ENCODE results near the gene PIM3. TPM values are rescaled to one million over a fixed set of nuclear protein-coding genes. Genes with fewer than 3 reads are reported as not detected.

PIM3 gene
- total RNA-seq, 1 experiment from 2014 or later = 58.2 TPM

GRCh38 chr22:49964136-49965090, 3.8 kb downstream of the PIM3 start:
- peak overlapping the region; percentile 74 for H3K27ac ChIP-seq (ENCODE audit: low read length)
- ATAC-seq (no peak), DNase-seq (ENCODE audit: low read depth, low spot score) (no peak)
- ChIA-PET POLR2A (no interaction called here), CTCF (no interaction called here)
- intact Hi-C loops (cut with micrococcal nuclease; ENCODE audit: unreplicated experiment) = no loop called here
- no peaks in the 10 kb centered on the region for H3K27me3 ChIP-seq (ENCODE audit: control insufficient read depth, insufficient read depth, low read length)
- H3K9me3 ChIP-seq (ENCODE audit: control insufficient read depth, insufficient read depth, low read depth, low read length) = no peaks in the 10 kb centered on the region
- no peaks in the 10 kb centered on the region; the same call in none of the 2 replicates for H3K36me3 ChIP-seq (ENCODE audit: control insufficient read depth, insufficient read depth, low read length)
- TF ChIP-seq POLR2AphosphoS5 (IDR thresholded peaks at IDR 0.05; ENCODE audit: low read depth, low read length) (no peak; the same call in 1 of the 2 replicates), REST (IDR thresholded peaks at IDR 0.05; ENCODE audit: insufficient read depth in 1 of 2, low read depth in 2 of 2, low read length in 1 of 2) (no peak), CTCF (IDR thresholded peaks at IDR 0.05) (no peak), SIN3A (IDR thresholded peaks at IDR 0.05; ENCODE audit: borderline replicate concordance, insufficient read depth, low read depth, low read length) (no peak), TCF7L2 (IDR thresholded peaks at IDR 0.05; ENCODE audit: low read depth, low read length) (no peak)
- no TSS peak for BruUV-seq (replicated peaks)
- peak overlapping the region; percentile 70 to 71 for H3K4me3 ChIP-seq (ENCODE audit: low read depth in 2 of 2, low read length in 2 of 2)
- in situ Hi-C loops (cut with HindIII; ENCODE audit: low pct_unique_long_range_greater_than_20kb, low sequenced_read_pairs) = no loop called here
- peaks cover 54% of the 10 kb centered on the region for H3K4me1 ChIP-seq (ENCODE audit: control insufficient read depth, insufficient read depth, low read length)

- CTCF ChIA-PET = interaction anchor here (1.1 kb wide), 1 partner anchor 65 kb away, joined by 3 read pairs; no protein-coding TSS in a partner anchor
- no TSS peak for BruUV-seq (replicated peaks)
- H3K4me3 ChIP-seq (ENCODE audit: low read depth in 2 of 2, low read length in 2 of 2) = peak overlapping the region in 1 of 2 experiments; percentile 24; a peak in 1 of 4 replicates
- intact Hi-C loops (cut with micrococcal nuclease; ENCODE audit: unreplicated experiment) (no loop called here), in situ Hi-C loops (cut with HindIII; ENCODE audit: low pct_unique_long_range_greater_than_20kb, low sequenced_read_pairs) (no loop called here)
- peak overlapping the region; percentile 74 for H3K27ac ChIP-seq (ENCODE audit: low read length)
- DNase-seq (ENCODE audit: low read depth, low spot score) = no peak
- H3K4me1 ChIP-seq (ENCODE audit: control insufficient read depth, insufficient read depth, low read length) = peaks cover 59% of the 10 kb centered on the region
- ATAC-seq = 0 out of 2 replicates have a peak, but pooled peaks have one; percentile 0
- no peaks in the 10 kb centered on the region; the same call in none of the 2 replicates for H3K36me3 ChIP-seq (ENCODE audit: control insufficient read depth, insufficient read depth, low read length)
- H3K27me3 ChIP-seq (ENCODE audit: control insufficient read depth, insufficient read depth, low read length) = no peaks in the 10 kb centered on the region
- H3K9me3 ChIP-seq (ENCODE audit: control insufficient read depth, insufficient read depth, low read depth, low read length) = no peaks in the 10 kb centered on the region
- POLR2A ChIA-PET = interaction anchor here (0.6 to 0.9 kb wide), 2 partner anchors 34 to 62 kb away, joined by 3 read pairs; no protein-coding TSS in a partner anchor
- TF ChIP-seq REST (IDR thresholded peaks at IDR 0.05; ENCODE audit: insufficient read depth in 1 of 2, low read depth in 2 of 2, low read length in 1 of 2) (no peak), POLR2AphosphoS5 (IDR thresholded peaks at IDR 0.05; ENCODE audit: low read depth, low read length) (0 out of 2 replicates have a peak, but pooled peaks have one; percentile 32)
Measured at GRCh38 chr22:49965091-49966040, 4.8 kb downstream of the PIM3 start.
